Kidney epithelial cell (primary cell): ENCODE measurements around the gene TNFSF9. TPM values are rescaled to one million over a fixed set of nuclear protein-coding genes. Genes with fewer than 3 reads are reported as not detected.

Experiments
- DNase-seq: peaks from one replicate; pipeline ENCODE4 v3.0.0-alpha.2; 2010; ENCODE audit warnings: low read depth
- H3K27me3 ChIP-seq: 2 replicates; pipeline ENCODE4 v1.6.0; 2011; ENCODE audit warnings: low read length; ENCODE audit not compliant: control insufficient read depth, insufficient read depth
- H3K36me3 ChIP-seq: 2 replicates; pipeline ENCODE4 v1.5.1; 2011; ENCODE audit warnings: low read length; ENCODE audit not compliant: control insufficient read depth, insufficient read depth
- H3K4me3 ChIP-seq: 2 replicates; pipeline ENCODE4 v1.5.1; 2011; ENCODE audit warnings: low read depth, mild to moderate bottlenecking, control low read depth, low read length
- total RNA-seq: library from RNA; depleted of rRNA; stranded (reverse); fragments of >200 nt; gene quantifications from 2 replicates; pipeline ENCODE4 v1.2.3, GENCODE V29; 2015
- TF ChIP-seq, protein P1 (sequence below): IDR thresholded peaks from 2 replicates; pipeline ENCODE4 v1.5.1; 2011; ENCODE audit warnings: mild to moderate bottlenecking, moderate library complexity, low read length, control low read depth, inconsistent platforms; ENCODE audit not compliant: insufficient read depth, poor library complexity, severe bottlenecking

Gene TNFSF9
- total RNA-seq, 1 donor from 2014 or later = 8.9 TPM

DNA sequence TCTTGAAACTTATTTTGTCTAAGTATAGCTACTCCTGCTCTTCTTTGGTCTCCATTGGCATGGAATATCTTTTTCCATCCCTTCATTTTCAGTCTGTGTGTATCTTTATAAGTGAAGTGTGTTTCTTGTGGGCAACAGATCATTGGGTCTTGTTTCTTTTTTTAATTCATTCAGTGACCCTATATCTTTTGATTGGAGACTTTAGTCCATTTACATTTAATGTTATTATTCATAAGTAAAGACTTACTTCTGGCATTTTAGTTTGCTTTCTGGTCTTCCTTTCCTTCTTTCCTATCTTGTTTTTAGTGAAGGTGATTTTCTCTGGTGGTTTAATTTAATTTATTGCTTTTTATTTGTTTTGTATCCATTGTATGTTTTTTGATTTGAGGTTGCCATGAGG is 40.3 kb downstream of the TNFSF9 start:
- TF ChIP-seq, protein P1, sequence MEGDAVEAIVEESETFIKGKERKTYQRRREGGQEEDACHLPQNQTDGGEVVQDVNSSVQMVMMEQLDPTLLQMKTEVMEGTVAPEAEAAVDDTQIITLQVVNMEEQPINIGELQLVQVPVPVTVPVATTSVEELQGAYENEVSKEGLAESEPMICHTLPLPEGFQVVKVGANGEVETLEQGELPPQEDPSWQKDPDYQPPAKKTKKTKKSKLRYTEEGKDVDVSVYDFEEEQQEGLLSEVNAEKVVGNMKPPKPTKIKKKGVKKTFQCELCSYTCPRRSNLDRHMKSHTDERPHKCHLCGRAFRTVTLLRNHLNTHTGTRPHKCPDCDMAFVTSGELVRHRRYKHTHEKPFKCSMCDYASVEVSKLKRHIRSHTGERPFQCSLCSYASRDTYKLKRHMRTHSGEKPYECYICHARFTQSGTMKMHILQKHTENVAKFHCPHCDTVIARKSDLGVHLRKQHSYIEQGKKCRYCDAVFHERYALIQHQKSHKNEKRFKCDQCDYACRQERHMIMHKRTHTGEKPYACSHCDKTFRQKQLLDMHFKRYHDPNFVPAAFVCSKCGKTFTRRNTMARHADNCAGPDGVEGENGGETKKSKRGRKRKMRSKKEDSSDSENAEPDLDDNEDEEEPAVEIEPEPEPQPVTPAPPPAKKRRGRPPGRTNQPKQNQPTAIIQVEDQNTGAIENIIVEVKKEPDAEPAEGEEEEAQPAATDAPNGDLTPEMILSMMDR = no peak
- H3K27me3 ChIP-seq = no peaks in the 10 kb centered on the region
- no peaks in the 10 kb centered on the region for H3K36me3 ChIP-seq
- no peak for DNase-seq
- H3K4me3 ChIP-seq = no peak overlapping the region

DNA sequence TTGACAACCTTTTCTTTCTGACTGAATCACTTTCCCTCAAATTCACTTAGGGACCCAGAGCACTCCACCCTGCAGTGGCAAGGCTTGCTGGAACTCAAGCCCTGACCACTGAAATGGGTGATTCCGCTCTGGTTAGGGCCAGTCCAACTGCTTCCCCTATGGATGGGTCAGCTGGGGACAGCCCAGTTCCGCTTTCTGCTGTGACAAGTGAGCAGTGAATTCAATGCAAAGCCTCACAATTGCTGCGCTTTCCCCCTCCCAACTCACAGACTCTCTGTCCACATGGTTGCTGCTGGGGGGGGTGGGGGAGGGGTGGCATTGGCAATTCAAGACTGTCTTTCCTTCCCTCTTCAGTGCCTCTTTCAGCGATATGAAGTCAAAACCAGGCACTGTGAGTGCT is 41.4 kb downstream of the TNFSF9 start:
- no peak for DNase-seq
- no peak overlapping the region for H3K4me3 ChIP-seq
- TF ChIP-seq, protein P1 = no peak
- H3K36me3 ChIP-seq = no peaks in the 10 kb centered on the region
- no peaks in the 10 kb centered on the region for H3K27me3 ChIP-seq

- H3K36me3 ChIP-seq = no peaks in the 10 kb centered on the region
- no peaks in the 10 kb centered on the region for H3K27me3 ChIP-seq
- TF ChIP-seq, protein P1 = no peak
- no peak overlapping the region for H3K4me3 ChIP-seq
- DNase-seq = no peak
Measured at GRCh38 chr19:6573350-6573749, 42.5 kb downstream of the TNFSF9 start.

DNA sequence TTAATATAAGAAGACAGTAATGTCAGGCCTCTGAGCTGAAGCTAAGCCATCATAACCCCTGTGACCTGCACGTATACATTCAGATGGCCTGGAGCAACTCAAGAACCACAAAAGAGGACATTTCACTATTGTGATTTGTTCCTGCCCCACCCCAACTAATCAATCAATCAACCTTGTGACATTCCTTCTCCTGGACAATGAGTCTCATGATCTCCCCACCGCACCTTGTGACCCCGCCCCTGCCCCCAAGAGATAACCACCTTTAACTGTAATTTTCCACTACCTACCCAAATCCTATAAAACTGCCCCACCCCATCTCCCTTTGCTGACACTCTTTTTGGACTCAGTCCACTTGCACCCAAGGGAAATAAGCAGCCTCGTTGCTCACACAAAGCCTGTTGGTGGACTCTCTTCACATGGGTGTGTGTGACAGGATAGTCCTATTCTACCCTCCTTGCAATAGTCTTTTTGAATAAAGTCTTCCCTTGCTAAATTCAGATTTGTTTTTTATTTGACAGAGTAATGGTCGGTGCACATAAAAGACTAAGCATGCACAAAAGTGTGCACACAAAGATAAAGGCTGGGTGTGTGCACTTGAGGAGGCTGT is 46.1 kb downstream of the TNFSF9 start:
- no peaks in the 10 kb centered on the region for H3K27me3 ChIP-seq
- DNase-seq = no peak
- H3K36me3 ChIP-seq = no peaks in the 10 kb centered on the region
- no peak overlapping the region for H3K4me3 ChIP-seq
- TF ChIP-seq, protein P1 = no peak

- H3K4me3 ChIP-seq = no peak overlapping the region
- DNase-seq = no peak
- no peaks in the 10 kb centered on the region for H3K36me3 ChIP-seq
- H3K27me3 ChIP-seq = no peaks in the 10 kb centered on the region
- TF ChIP-seq, protein P1 = no peak
Measured at GRCh38 chr19:6577476-6578125, 46.8 kb downstream of the TNFSF9 start.

GRCh38 chr19:6579450-6580178 is 48.8 kb downstream of the TNFSF9 start:
- no peak for DNase-seq
- TF ChIP-seq, protein P1 = no peak
- Histone ChIP-seq H3K27me3 (no peaks in the 10 kb centered on the region), H3K36me3 (no peaks in the 10 kb centered on the region), H3K4me3 (no peak overlapping the region)
